Stimulated activated CD4-positive, alpha-beta T cell treated with anti-CD3 and anti-CD28 coated beads, Interleukin-4, amount 100 ng/mL, for 1 hour (primary cell): ENCODE data around the gene CLCNKA.
"Not testable (repeated sequence)": the region's sequence is repeated elsewhere in the genome, so short reads cannot be mapped to it uniquely, and the experiment has no call there.

Experiments used
- DNase-seq: peaks from one replicate; pipeline ENCODE4 v3.0.0-alpha.2; 2020

CLCNKA gene

DNA sequence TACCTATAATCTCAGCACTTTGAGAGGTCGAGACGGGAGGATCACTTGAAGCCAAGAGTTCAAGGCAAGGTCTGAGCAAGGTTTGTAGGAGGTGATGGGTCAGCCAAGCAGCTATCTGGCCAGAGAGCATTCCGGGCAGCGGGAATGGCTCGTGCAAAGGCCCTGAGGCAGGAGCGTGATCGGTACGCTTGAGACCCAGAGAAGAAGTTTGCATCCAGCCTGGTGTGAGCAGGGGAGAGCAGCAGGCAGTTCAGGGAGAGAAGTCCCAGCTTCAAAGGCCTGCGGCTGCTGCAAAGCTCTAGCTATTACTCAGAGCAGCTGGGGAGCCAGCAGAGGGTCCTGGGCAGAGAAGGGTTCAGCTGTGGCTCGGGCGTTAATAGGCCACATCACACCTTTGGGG is 22.9 kb upstream of the CLCNKA start:
- no peak for DNase-seq

DNA sequence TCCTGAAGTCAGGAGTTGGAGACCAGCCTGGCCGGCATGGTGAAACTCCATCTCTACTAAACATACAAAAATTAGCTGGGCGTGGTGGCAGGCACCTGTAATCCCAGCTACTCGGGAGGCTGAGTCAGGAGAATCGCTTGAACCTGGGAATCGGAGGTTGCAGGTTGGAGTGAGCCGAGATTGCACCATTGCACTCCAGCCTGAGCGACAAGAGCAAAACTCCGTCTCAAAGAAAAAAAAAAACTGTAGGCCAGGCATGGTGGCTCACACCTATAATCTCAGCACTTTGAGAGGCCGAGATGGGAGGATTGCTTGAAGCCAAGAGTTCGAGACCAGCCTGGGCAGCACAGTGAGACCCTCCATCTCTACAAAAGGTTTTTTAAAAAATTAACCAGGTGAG is 20.6 kb upstream of the CLCNKA start:
- DNase-seq, result not testable (repeated sequence)

GRCh38 chr1:16005597-16005996 is 16.2 kb upstream of the CLCNKA start:
- no peak for DNase-seq

- DNase-seq, result no peak
Observed at GRCh38 chr1:16006010-16006409, 15.8 kb upstream of the CLCNKA start.

- no peak for DNase-seq
Observed at GRCh38 chr1:16006552-16007485, 15.0 kb upstream of the CLCNKA start.

GRCh38 chr1:16007671-16008341 is 14.0 kb upstream of the CLCNKA start:
- no peak for DNase-seq

GRCh38 chr1:16009030-16009460 is 12.8 kb upstream of the CLCNKA start:
- peak; percentile 73 for DNase-seq

- DNase-seq, result no peak
Observed at GRCh38 chr1:16009678-16010077, 12.2 kb upstream of the CLCNKA start.

GRCh38 chr1:16010837-16011236 is 11.0 kb upstream of the CLCNKA start:
- DNase-seq, result no peak

- DNase-seq, result no peak
Observed at GRCh38 chr1:16011936-16012589, 9.8 kb upstream of the CLCNKA start.

GRCh38 chr1:16012590-16013219 is 9.1 kb upstream of the CLCNKA start:
- DNase-seq, result peak; percentile 51

GRCh38 chr1:16013220-16013907 is 8.5 kb upstream of the CLCNKA start:
- peak; percentile 65 for DNase-seq

GRCh38 chr1:16013908-16014258 is 8.0 kb upstream of the CLCNKA start:
- DNase-seq, result no peak

- no peak for DNase-seq
Observed at GRCh38 chr1:16014509-16015482, 7.0 kb upstream of the CLCNKA start.

GRCh38 chr1:16015491-16015890 is 6.3 kb upstream of the CLCNKA start:
- DNase-seq, result no peak

GRCh38 chr1:16015960-16016901 is 5.6 kb upstream of the CLCNKA start:
- no peak for DNase-seq

GRCh38 chr1:16017076-16017460 is 4.8 kb upstream of the CLCNKA start:
- DNase-seq, result no peak

DNA sequence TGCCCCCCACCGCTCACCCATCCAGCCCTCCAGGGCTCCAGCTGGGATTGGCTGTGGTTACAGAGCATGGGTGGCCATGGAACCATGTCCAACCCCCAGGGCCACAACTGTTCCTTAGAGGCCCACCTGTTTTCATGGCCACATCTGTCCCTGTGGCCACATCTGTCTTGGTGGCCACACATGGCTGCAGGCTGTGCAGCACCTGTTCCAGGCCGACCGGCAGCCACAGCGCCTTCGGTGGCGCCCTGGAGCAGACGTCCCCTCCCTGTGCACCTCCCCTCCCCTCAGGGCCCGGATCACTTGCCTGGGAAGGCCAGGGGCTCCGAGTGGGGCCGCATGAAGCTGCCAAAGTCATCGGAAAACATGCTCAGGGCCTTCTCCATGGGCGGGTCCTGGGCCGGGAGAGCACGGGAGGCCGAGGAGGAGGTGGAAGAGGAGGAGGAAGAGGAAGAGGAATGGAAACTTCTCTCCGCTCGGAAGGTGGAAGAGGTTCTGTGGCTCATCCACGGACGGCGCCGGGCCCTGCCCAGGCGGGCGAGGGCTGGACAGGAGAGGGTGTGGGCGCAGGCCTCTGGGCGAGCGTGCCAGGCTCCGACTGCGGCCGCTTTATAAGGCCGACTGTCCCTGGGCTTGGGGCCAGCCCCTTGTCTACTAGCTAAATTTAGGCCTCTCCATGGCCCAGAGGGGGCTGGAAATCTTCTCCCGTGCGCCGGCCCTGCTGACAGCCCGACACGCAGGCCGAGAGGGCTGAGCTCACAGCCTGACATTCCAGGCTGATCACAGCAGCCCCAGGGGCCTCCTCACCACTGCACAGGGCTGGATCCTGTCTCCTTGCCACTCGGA is 4.2 kb upstream of the CLCNKA start, which contains the start of gene HSPB7:
HSPB7 (minus strand) TSS at position 583 of the 843 bp plus-strand sequence; CDS start at position 503, 80 bp downstream.
- DNase-seq, result no peak

DNA sequence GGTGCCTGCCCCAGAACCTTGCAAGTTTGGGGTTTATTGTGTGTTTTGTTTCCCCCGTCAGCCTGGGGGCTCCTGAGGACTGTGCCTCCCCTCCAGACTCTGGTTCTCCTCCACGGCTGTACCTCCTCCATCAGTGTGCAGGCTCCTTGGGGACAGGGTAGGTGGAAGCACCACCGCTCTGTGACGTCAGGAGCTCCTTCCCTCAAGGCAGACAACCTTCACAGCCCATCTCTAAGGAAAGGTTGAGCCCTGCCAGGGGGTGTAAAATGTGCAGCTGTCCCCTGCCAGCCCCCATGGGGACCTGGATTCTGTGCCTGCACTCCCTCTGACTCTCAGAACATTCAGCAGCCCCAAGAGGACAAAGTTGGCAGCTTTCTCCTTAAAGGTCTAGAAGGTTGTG is 3.5 kb upstream of the CLCNKA start:
- no peak for DNase-seq
